Measurements from ENCODE around the gene LRRFIP1.
"Not testable (repeated sequence)": the region's sequence is repeated elsewhere in the genome, so short reads cannot be mapped to it uniquely, and the experiment has no call there.

The LRRFIP1 gene

GRCh38 chr2:237666606-237667005, 39.2 kb downstream of the LRRFIP1 start:
- DNase-seq, result no peak

GRCh38 chr2:237667050-237667576, 39.7 kb downstream of the LRRFIP1 start:
- not testable (repeated sequence) for DNase-seq

GRCh38 chr2:237667893-237668292, 40.5 kb downstream of the LRRFIP1 start:
- no peak for DNase-seq

GRCh38 chr2:237668440-237668839, 41.1 kb downstream of the LRRFIP1 start:
- DNase-seq, result no peak

GRCh38 chr2:237669283-237669627, 41.9 kb downstream of the LRRFIP1 start:
- DNase-seq, result no peak

- DNase-seq, result peak; percentile 89 to 94
Observed at GRCh38 chr2:237669628-237670392, 42.4 kb downstream of the LRRFIP1 start.

GRCh38 chr2:237670641-237671040, 43.3 kb downstream of the LRRFIP1 start:
- no peak for DNase-seq

- DNase-seq, result no peak
Observed at GRCh38 chr2:237671466-237672138, 44.2 kb downstream of the LRRFIP1 start.

- DNase-seq, result no peak
Observed at GRCh38 chr2:237672731-237673129, 45.3 kb downstream of the LRRFIP1 start.

GRCh38 chr2:237673130-237674001, 46.0 kb downstream of the LRRFIP1 start:
- peak; percentile 79 to 90 for DNase-seq

- peak; percentile 85 to 90 for DNase-seq
Observed at GRCh38 chr2:237674731-237675276, 47.4 kb downstream of the LRRFIP1 start.

- peak in 1 of 2 experiments; percentile 26 for DNase-seq
Observed at GRCh38 chr2:237675316-237675715, 47.9 kb downstream of the LRRFIP1 start.

GRCh38 chr2:237680702-237681478, 53.5 kb downstream of the LRRFIP1 start:
- no peak for DNase-seq

GRCh38 chr2:237682151-237682550, 54.8 kb downstream of the LRRFIP1 start:
- no peak for DNase-seq

- no peak for DNase-seq
Observed at GRCh38 chr2:237682856-237683670, 55.7 kb downstream of the LRRFIP1 start.

- DNase-seq, result peak; percentile 28 to 39
Observed at GRCh38 chr2:237685408-237685807, 58.0 kb downstream of the LRRFIP1 start.

- DNase-seq, result peak in 1 of 2 experiments; percentile 47
Observed at GRCh38 chr2:237686659-237687136, 59.3 kb downstream of the LRRFIP1 start.

GRCh38 chr2:237688081-237688480, 60.7 kb downstream of the LRRFIP1 start:
- DNase-seq, result no peak

GRCh38 chr2:237688541-237688940, 61.2 kb downstream of the LRRFIP1 start:
- DNase-seq, result not testable (repeated sequence)

- no peak for DNase-seq
Observed at GRCh38 chr2:237689336-237690131, 62.1 kb downstream of the LRRFIP1 start.

All from SHP77 (cell line).